Fibroblast of gingiva (primary cell): ENCODE measurements around the gene ZRANB2.

Experiments
- DNase-seq: peaks from one replicate; pipeline ENCODE4 v3.0.0-alpha.2; 2011; ENCODE audit warnings: low read depth

Gene ZRANB2

GRCh38 chr1:71068325-71069240, 12.3 kb downstream of the ZRANB2 start:
- DNase-seq = peak; percentile 65

GRCh38 chr1:71054791-71055190, 26.0 kb downstream of the ZRANB2 start:
- DNase-seq = no peak

- DNase-seq = no peak
These were observed 26.5 kb downstream of the ZRANB2 start for GRCh38 chr1:71054281-71054731.

GRCh38 chr1:71053758-71054157, 27.1 kb downstream of the ZRANB2 start:
- DNase-seq = no peak

GRCh38 chr1:71053146-71053545, 27.7 kb downstream of the ZRANB2 start:
- no peak for DNase-seq

- DNase-seq = peak; percentile 59
These were observed 30.8 kb downstream of the ZRANB2 start for GRCh38 chr1:71049951-71050598.

GRCh38 chr1:71047635-71048607, 32.9 kb downstream of the ZRANB2 start, which contains the start of gene PTGER3:
Gene PTGER3, minus strand, starts transcription at chr1:71047816. Its CDS starts 239 bp downstream, at chr1:71047577.
- DNase-seq = no peak

- no peak for DNase-seq
These were observed 33.8 kb downstream of the ZRANB2 start for GRCh38 chr1:71046891-71047634.

- DNase-seq = no peak
These were observed 35.3 kb downstream of the ZRANB2 start for GRCh38 chr1:71045463-71046028.

- DNase-seq = no peak
These were observed 36.0 kb downstream of the ZRANB2 start for GRCh38 chr1:71044833-71045232.

- DNase-seq = no peak
These were observed 37.8 kb downstream of the ZRANB2 start for GRCh38 chr1:71043065-71043464.

- no peak for DNase-seq
These were observed 39.0 kb downstream of the ZRANB2 start for GRCh38 chr1:71041806-71042205.

GRCh38 chr1:71039661-71040262, 41.1 kb downstream of the ZRANB2 start:
- no peak for DNase-seq

- no peak for DNase-seq
These were observed 41.9 kb downstream of the ZRANB2 start for GRCh38 chr1:71038942-71039341.

GRCh38 chr1:71037829-71038620, 42.8 kb downstream of the ZRANB2 start:
- DNase-seq = no peak

GRCh38 chr1:71037066-71037465, 43.8 kb downstream of the ZRANB2 start:
- no peak for DNase-seq

GRCh38 chr1:71033136-71033535, 47.7 kb downstream of the ZRANB2 start:
- no peak for DNase-seq

GRCh38 chr1:71031426-71031825, 49.4 kb downstream of the ZRANB2 start:
- no peak for DNase-seq

- no peak for DNase-seq
These were observed 50.8 kb downstream of the ZRANB2 start for GRCh38 chr1:71030026-71030425.

GRCh38 chr1:71028981-71029380, 51.9 kb downstream of the ZRANB2 start:
- DNase-seq = no peak
